IPS-NIHi7 (cell line): ENCODE measurements around the gene CCDC85A.

ENCODE experiments used
- DNase-seq: peaks from one replicate; pipeline ENCODE4 v3.0.0; 2012; ENCODE audit warnings: mixed read lengths; ENCODE audit errors: extremely low spot score

The CCDC85A gene

GRCh38 chr2:56192664-56193305 lies 9.0 kb downstream of the CCDC85A start:
- no peak for DNase-seq

GRCh38 chr2:56195563-56195962 lies 11.8 kb downstream of the CCDC85A start:
- DNase-seq: no peak

- no peak for DNase-seq
Observed at GRCh38 chr2:56197816-56198215, 14.0 kb downstream of the CCDC85A start.

GRCh38 chr2:56198936-56199335 lies 15.1 kb downstream of the CCDC85A start:
- DNase-seq: no peak

- no peak for DNase-seq
Observed at GRCh38 chr2:56199492-56199891, 15.7 kb downstream of the CCDC85A start.

GRCh38 chr2:56202381-56203121 lies 18.8 kb downstream of the CCDC85A start:
- no peak for DNase-seq

GRCh38 chr2:56204556-56204955 lies 20.8 kb downstream of the CCDC85A start:
- DNase-seq: no peak

- no peak for DNase-seq
Observed at GRCh38 chr2:56206250-56206649, 22.5 kb downstream of the CCDC85A start.

- DNase-seq: no peak
Observed at GRCh38 chr2:56207760-56208159, 24.0 kb downstream of the CCDC85A start.

GRCh38 chr2:56208380-56208779 lies 24.6 kb downstream of the CCDC85A start:
- DNase-seq: no peak

- no peak for DNase-seq
Observed at GRCh38 chr2:56209701-56210100, 25.9 kb downstream of the CCDC85A start.

GRCh38 chr2:56210291-56210690 lies 26.5 kb downstream of the CCDC85A start:
- DNase-seq: no peak

GRCh38 chr2:56211048-56211447 lies 27.3 kb downstream of the CCDC85A start:
- DNase-seq: no peak

- DNase-seq: no peak
Observed at GRCh38 chr2:56215911-56216310, 32.1 kb downstream of the CCDC85A start.

GRCh38 chr2:56217106-56217505 lies 33.3 kb downstream of the CCDC85A start:
- DNase-seq: peak; percentile 40

- DNase-seq: no peak
Observed at GRCh38 chr2:56222481-56222880, 38.7 kb downstream of the CCDC85A start.

GRCh38 chr2:56224316-56224715 lies 40.5 kb downstream of the CCDC85A start:
- no peak for DNase-seq

GRCh38 chr2:56227811-56228210 lies 44.0 kb downstream of the CCDC85A start:
- DNase-seq: no peak

GRCh38 chr2:56229397-56230060 lies 45.7 kb downstream of the CCDC85A start:
- no peak for DNase-seq

GRCh38 chr2:56230156-56230555 lies 46.4 kb downstream of the CCDC85A start:
- no peak for DNase-seq

- no peak for DNase-seq
Observed at GRCh38 chr2:56231361-56231760, 47.6 kb downstream of the CCDC85A start.

GRCh38 chr2:56232912-56233311 lies 49.1 kb downstream of the CCDC85A start:
- peak; percentile 40 for DNase-seq

- DNase-seq: no peak
Observed at GRCh38 chr2:56234241-56234640, 50.5 kb downstream of the CCDC85A start.
